ENCODE data around the gene UFD1. TPM values are rescaled to one million over a fixed set of nuclear protein-coding genes. Genes with fewer than 3 reads are reported as not detected.

UFD1 gene
- total RNA-seq, 1 donor from 2014 or later, result 47.6 TPM

- no peak for DNase-seq (ENCODE audit: low spot score)
Measured at GRCh38 chr22:19471572-19471971, 7.4 kb downstream of the UFD1 start.

DNA sequence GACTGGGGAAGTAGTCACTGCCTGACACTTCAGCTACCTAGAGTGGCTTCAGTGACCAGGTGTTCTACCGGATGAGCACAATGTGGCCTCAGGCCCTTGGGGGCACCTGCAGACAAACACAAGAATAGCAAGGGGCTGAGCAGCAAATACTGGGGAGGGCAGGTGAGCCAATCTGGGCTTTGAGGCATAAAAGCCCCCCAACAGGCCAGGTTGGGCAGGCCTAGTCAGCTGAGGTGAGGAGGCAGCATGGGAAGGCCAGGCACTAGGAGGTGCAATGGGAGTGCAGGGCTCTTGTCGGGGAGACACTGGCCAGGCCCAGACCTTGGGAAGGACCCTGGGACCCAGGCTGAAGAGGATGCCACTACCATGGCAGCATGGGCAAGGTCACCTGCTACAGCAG lies 9.0 kb downstream of the UFD1 start:
- DNase-seq (ENCODE audit: low spot score), result no peak

DNA sequence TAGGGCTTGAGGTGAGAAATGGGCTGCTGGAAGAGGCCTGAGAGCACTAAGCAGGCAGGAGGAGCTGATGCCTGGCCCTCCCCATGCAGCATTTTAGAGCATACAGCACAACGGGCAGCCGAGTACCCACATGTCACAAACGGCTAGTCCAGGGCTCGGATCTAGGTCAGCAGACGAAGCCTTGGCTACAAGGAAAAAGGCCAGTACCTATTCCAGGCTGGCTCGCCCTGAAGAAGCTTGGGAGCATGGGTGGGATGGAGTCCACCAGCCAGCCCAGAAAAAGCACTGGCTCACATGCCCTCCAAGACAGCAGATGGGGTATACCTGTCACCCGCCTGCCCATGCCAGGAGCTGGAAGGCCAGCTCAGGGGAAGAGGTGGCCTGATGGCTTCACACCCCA lies 9.6 kb downstream of the UFD1 start:
- no peak for DNase-seq (ENCODE audit: low spot score)

DNA sequence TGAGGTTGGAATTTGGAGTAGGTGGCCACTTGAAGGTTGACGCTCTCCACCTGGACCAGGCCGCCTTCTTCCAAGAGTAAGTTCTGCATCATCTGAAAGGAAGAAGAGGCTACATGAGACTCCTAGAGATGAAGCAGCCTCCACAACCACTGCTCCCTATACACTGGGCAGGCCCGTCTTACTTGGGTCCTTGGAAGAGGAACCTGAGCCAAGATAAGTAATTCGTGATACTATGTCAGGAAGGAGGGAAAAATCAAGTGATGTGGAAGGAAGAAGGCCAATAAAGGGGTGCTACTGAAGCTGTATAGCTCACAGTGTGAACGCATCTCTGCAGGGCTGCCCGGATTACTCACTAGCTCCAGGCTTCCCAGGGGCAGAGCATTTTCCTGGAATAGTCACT lies 11.1 kb downstream of the UFD1 start:
- no peak for DNase-seq (ENCODE audit: low spot score)

DNA sequence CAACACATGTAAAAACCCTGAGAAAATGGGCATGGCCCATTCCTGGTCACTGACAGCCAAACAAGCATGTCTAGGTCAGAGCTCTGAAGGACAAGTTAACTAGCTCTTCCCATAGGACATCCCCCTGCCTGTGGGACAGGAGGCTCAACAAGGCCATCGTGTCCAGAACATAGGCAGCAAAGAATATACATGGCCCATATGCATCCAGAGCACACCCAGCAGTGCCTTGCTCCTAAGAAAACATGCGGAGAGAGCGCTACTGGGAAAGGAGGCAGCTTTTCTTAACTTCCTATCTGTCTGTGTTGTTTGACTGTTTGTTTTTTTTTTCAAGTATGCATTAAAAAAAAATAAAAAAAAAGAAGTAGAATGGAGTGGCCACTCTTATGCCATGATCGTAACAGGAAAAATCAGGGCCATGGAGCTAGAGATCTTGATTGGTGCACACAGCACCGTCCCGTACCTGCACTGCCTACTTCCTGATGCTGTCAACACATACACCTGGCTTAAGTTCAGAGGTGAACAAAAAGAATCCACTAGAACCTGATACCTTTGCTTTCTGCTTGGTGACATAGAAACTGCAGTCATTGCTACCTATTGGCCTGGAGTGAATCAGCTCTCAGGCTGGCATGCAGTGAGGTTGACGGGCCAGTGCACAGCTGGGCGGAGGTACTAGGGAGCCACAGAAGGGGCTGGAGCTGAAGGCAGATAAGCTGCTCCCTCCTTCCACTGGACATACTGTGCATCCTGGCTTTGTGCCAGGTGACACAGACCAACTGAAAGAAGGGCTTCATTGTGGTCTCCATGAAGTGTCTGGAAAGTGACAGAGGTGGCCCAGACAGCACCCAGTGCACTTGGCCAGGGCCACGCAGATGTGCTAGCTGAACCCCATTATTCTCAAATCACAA lies 11.9 kb downstream of the UFD1 start:
- DNase-seq (ENCODE audit: low spot score), result no peak

DNA sequence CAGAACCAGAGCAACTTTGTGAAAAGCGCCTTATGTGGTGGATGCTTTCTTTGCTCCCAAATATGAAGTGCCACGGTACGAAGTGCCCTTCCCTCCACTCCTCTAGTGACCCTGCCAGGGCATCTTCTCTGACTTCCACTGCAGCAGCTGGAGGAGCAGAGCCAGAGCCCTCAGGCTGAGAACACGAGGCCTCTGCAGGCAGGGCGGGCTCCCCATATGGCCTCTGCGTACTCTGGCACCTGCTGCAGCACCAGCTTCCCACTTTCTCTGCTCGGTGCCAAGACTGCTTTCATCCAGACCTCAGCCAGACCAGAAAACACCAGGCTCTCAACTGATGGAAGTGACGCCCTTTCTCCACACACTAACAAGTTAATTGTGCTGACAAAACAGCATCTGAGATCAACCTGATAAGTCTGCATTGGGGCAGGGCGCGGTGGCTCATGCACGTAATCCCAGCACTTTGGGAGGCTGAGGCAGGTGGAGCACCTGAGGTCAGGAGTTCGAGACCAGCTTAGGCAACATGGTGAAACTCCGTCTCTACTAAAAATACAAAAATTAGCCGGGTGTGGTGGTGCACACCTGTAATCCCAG lies 12.8 kb downstream of the UFD1 start:
- no peak for DNase-seq (ENCODE audit: low spot score)

- no peak for DNase-seq (ENCODE audit: low spot score)
Measured at GRCh38 chr22:19464975-19465374, 14.0 kb downstream of the UFD1 start.

GRCh38 chr22:19464546-19464945 lies 14.4 kb downstream of the UFD1 start:
- no peak for DNase-seq (ENCODE audit: low spot score)

DNA sequence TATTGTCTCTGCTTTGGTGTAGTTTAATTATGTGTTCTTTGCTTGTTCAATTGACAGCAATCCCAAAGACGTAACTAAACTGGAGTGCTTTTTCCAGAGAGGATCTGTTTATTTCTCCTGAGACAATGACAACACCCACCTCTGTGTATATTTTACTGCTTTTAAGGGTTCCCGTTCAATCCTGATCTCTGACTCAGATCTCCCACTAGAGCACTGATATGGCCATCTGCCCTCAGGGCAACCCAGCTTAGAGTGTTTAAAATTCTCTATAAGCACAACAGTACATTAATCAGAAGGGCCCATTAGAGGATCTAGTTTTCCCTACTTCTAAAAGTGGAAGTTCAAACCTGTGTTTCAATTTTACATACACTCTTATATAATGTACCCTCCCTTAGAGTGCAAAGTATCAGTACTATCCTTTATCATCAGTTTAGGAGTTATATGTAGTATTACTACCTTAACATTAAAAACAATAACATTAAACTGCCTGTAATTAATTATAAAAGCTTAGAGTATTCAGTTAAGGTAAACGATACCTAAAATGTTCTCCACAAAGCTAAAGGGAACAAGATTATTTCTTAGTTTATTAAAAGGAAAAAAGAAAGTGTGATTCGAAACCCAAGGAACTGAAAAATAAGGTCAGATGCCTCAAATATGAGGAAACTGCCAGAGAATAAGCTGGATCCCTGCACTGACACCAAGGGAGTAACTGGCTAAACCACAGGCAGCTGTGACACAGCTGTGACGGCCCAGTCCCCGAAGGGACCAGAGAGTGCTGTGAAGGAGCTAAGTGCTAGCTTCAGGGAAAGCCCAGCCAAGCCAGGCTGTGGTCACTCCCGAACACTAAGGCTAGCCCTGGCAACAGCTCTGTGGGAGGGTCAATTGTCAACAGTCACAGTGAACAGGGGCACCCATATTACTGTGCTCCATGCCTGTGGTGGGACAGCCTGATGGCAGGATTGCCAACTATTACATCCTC lies 15.2 kb downstream of the UFD1 start:
- no peak for DNase-seq (ENCODE audit: low spot score)

- no peak for DNase-seq (ENCODE audit: low spot score)
Measured at GRCh38 chr22:19463008-19463407, 16.0 kb downstream of the UFD1 start.

DNA sequence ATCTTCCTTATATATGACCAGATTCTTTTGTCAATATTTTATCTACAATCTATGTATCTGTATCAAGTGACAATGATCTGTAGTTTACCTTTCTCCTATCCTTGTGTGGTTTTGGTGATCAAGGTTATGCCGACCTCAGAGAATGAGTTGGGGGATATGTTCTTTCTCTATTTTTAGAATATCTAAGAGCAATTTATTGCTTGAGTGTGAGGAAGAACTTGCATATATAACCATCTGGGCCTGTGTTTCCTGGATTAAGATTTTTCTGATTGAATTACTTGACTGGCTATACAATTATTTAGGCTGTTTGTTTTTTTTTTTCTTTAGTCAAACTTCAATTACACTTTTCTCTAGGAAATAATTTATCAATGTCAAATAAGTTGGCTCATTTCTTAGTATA lies 17.5 kb downstream of the UFD1 start:
- DNase-seq (ENCODE audit: low spot score), result no peak

DNA sequence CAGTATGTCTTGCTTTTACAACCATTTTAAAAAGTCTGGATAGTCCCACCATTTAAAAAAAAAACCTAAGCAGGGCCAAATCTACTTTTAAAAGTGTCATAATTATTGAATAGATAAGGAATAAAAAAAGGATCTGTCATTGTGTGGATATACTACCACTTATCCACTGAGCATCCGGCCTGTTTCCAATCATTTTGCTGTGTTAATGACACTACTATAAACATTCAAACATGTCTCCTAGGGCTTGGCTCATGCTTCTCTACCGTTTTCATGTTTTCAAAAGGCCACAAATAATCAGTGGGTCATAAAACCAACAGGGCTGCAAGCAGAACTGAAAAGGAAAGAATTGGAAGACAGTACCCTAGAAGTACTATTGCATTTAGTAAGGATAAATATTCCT lies 19.0 kb downstream of the UFD1 start:
- DNase-seq (ENCODE audit: low spot score), result no peak

DNA sequence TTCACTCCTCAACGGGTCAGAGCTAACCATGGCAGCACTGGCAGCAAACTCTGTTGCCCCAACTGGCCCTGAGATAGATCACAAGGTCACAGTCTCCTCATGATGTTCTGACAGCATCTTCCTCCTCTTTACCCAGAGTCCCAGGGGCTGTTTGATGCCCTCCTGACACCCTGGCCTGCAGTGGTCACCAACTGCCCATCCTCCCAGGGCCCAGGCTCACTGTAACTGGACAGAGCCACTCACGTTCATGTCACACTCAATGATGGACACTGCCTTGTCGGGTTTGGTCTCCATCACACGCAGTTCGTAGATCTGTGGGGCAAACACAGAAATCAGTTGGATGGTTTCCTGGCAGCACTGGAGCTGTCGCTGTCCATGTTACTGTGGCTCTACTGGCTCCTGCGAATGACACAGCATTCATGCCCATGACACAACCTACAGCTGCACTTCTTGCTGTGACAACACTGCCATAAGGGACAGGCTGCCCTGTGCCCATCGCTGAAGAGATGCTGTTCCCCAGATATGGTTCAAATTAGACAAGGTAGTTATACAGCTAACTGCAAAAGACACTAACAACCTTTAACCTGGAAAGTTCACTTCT lies 21.1 kb downstream of the UFD1 start:
- DNase-seq (ENCODE audit: low spot score), result no peak

DNA sequence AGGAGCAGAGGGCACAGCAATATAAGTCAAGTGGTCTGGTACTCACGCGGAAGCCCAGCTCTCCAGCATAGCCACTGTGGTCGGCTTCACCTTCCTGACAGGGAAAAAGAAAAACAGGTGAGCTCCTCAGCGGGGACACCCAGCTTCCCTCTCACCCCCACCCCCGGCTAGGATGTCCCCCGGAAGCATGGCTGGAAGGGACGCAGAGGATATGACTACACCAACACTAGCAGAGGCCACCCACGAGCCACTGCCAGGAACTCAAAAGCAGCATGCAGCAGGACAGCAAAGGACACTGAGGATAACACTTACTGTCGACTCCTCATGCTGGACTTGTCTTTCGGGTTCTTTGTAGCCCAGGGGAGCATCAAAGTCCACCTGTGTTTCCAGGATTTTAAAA lies 22.5 kb downstream of the UFD1 start:
- DNase-seq (ENCODE audit: low spot score), result no peak

GRCh38 chr22:19455585-19456370 lies 23.2 kb downstream of the UFD1 start:
- no peak for DNase-seq (ENCODE audit: low spot score)

DNA sequence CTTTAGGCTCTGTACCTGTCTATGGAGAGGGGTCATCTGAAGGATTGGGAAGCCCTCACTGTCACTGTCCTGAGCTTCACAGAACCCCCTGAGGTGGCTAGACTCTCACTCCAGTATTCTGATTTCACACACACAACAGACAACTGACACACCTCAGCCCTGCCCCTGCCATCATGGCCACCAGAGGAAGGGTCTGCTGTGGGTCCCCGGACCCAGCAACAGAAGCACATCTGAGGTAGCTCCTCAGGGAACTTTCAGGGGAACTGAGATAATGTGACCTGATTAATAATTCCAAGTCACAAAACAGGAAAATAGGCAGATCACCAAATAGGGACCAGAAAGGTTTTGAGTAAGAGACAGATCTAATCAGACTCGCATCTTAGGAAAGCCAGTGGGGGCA lies 24.0 kb downstream of the UFD1 start:
- DNase-seq (ENCODE audit: low spot score), result no peak

DNA sequence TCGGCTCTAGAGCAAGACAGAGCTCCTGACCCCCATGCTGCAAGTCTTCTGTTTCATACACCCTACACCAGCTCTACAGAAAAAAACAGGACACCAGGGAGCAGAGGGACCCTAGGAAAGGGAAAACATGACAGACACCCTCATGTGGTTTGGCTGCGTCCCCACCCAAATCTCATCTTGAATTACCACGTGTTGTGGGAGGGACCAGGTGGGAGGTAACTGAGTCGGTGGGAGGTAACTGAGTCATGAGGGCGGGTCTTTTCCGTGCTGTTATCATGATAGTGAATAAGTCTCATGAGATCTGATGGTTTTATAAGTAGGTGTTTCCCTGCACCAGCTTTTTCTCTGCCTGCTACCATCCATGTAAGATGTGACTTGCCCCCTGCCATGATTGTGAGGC lies 24.8 kb downstream of the UFD1 start:
- DNase-seq (ENCODE audit: low spot score), result no peak

GRCh38 chr22:19453718-19454117 lies 25.3 kb downstream of the UFD1 start:
- DNase-seq (ENCODE audit: low spot score), result no peak

DNA sequence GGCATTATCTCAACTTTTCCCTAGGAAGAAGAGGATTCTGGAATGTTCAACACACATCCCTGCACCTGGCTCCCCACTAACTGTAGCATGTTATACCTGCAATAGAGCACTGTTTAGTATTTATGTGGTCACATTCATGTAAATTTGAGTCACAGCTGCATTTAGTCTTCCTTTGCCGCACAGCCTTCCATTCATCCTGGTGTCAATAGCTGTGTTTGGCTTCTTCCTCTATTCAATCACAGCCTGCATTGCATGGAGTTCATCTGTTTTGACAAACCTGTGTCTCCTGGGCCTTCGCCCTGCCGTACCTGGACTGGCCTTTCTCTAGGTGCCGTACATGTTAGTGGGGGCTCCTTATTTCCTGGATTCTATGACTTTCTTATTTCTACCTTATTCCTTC lies 27.4 kb downstream of the UFD1 start:
- no peak for DNase-seq (ENCODE audit: low spot score)

DNA sequence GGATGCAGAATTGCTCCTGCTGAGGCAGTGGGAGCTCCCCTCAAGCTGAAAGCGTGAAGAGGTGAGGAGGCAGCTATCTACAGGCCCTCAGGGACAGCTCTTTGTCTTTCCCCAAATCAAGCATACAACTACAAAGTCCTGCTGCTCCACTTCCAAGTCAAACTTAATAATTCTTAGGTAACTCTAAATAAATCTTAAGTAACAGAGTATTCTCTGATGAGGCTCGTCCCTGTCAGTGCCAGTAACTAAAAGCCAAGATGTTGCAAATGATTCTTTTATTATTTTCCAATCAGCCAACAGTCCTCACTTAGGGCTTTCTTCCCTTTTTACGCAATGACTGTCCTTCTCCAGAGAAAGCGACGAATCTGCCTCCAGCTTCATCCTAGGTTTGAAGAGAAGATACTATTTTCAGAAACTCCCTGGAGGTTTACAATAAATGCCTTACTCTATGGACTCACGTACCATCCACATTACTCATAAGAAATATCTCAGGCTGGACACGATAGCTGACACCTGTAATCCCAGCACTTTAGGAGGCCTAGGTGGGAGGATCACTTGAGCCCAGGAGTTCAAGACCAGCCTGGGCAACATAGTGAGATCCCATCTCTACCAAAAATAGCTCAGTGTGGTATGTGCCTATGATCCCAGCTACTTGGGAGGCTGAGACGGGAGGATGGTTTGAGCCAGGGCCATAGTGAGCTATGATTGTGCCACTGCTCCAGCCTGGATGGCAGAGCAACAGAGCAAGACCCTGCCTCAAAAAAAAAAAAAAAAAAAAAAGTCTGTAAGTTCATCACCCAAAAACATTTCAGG lies 28.4 kb downstream of the UFD1 start:
- no peak for DNase-seq (ENCODE audit: low spot score)

Measured in ureter (tissue), 1 donor.